ENCODE data around the gene PXDC1.

Gene PXDC1

DNA sequence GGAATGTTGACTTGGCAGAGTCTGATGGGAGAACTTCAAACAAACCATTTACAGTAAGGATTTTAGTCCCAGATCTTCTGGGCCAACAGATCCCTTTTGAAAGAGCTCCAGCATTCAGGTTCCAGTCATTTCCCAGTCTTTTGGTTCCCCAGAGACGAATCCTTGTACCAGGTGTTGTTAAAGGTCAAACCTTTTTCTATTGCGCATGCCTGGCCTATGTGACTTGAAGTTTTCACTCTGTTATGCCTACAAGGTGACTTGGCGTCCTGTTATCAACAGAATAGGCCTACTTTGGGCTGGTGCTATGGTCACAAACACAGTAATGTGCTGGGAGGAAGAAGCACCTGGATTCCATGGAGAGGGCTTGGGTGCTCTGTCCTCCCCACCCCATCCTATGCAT is 52.3 kb downstream of the PXDC1 start:
- H3K27ac ChIP-seq (ENCODE audit: low read depth, low read length): no peak overlapping the region
- no peaks in the 10 kb centered on the region for H3K36me3 ChIP-seq (ENCODE audit: control insufficient read depth in 5 of 5, insufficient read depth in 5 of 5, low read length in 5 of 5)
- no peak overlapping the region for H3K9ac ChIP-seq (ENCODE audit: low read length in 5 of 5)
- no peaks in the 10 kb centered on the region for H3K27me3 ChIP-seq (ENCODE audit: control insufficient read depth in 5 of 5, insufficient read depth in 4 of 5, low read length in 5 of 5)
- peaks cover 2 to 6% (median 5%) of the 10 kb centered on the region in 5 donors for H3K9me3 ChIP-seq (ENCODE audit: control insufficient read depth in 5 of 5, low read length in 5 of 5)
- no peak overlapping the region for H3K4me3 ChIP-seq (ENCODE audit: low read depth in 1 of 5, low read length in 5 of 5)
- H3K4me1 ChIP-seq (ENCODE audit: control insufficient read depth in 5 of 5, insufficient read depth in 5 of 5, low read length in 5 of 5): peaks cover 3 to 17% (median 15%) of the 10 kb centered on the region in 5 donors

DNA sequence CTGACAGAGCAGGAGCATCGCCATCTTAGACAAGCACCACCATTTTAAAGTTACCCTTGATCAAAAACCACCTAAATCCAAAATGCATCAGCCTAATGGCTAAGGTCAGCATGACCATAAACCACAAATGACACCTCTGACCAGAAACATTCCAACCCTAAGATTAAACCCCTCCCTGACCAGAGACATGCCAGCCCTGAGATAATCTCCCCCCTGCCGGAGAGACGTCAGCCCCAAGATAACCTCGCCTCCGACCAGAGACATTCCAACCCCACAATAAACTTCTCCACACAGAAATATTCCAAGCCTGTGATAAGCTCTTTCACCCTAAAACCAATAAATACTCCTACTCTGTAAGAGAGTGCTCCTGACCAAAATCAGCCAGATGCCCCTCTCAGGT is 53.5 kb downstream of the PXDC1 start:
- Histone ChIP-seq H3K9me3 (ENCODE audit: control insufficient read depth in 5 of 5, low read length in 5 of 5) (peaks cover 2 to 6% (median 5%) of the 10 kb centered on the region in 5 donors), H3K9ac (ENCODE audit: low read length in 5 of 5) (no peak overlapping the region), H3K27me3 (ENCODE audit: control insufficient read depth in 5 of 5, insufficient read depth in 4 of 5, low read length in 5 of 5) (no peaks in the 10 kb centered on the region), H3K4me1 (ENCODE audit: control insufficient read depth in 5 of 5, insufficient read depth in 5 of 5, low read length in 5 of 5) (peaks cover 3 to 17% (median 15%) of the 10 kb centered on the region in 5 donors), H3K4me3 (ENCODE audit: low read depth in 1 of 5, low read length in 5 of 5) (no peak overlapping the region), H3K36me3 (ENCODE audit: control insufficient read depth in 5 of 5, insufficient read depth in 5 of 5, low read length in 5 of 5) (no peaks in the 10 kb centered on the region), H3K27ac (ENCODE audit: low read depth, low read length) (no peak overlapping the region)

- Histone ChIP-seq H3K36me3 (ENCODE audit: control insufficient read depth in 5 of 5, insufficient read depth in 5 of 5, low read length in 5 of 5) (no peaks in the 10 kb centered on the region), H3K9me3 (ENCODE audit: control insufficient read depth in 5 of 5, low read length in 5 of 5) (peaks cover 2 to 6% (median 5%) of the 10 kb centered on the region in 5 donors), H3K9ac (ENCODE audit: low read length in 5 of 5) (no peak overlapping the region), H3K4me3 (ENCODE audit: low read depth in 1 of 5, low read length in 5 of 5) (no peak overlapping the region), H3K27ac (ENCODE audit: low read depth, low read length) (peak overlapping the region; percentile 65), H3K4me1 (ENCODE audit: control insufficient read depth in 5 of 5, insufficient read depth in 5 of 5, low read length in 5 of 5) (peaks cover 3 to 17% (median 15%) of the 10 kb centered on the region in 5 donors), H3K27me3 (ENCODE audit: control insufficient read depth in 5 of 5, insufficient read depth in 4 of 5, low read length in 5 of 5) (no peaks in the 10 kb centered on the region)
Measured at GRCh38 chr6:3697609-3698008, 53.9 kb downstream of the PXDC1 start.

- Histone ChIP-seq H3K27me3 (ENCODE audit: control insufficient read depth in 5 of 5, insufficient read depth in 4 of 5, low read length in 5 of 5) (no peaks in the 10 kb centered on the region), H3K4me1 (ENCODE audit: control insufficient read depth in 5 of 5, insufficient read depth in 5 of 5, low read length in 5 of 5) (peaks cover 3 to 17% (median 15%) of the 10 kb centered on the region in 5 donors), H3K36me3 (ENCODE audit: control insufficient read depth in 5 of 5, insufficient read depth in 5 of 5, low read length in 5 of 5) (no peaks in the 10 kb centered on the region), H3K4me3 (ENCODE audit: low read depth in 1 of 5, low read length in 5 of 5) (no peak overlapping the region), H3K9ac (ENCODE audit: low read length in 5 of 5) (no peak overlapping the region), H3K9me3 (ENCODE audit: control insufficient read depth in 5 of 5, low read length in 5 of 5) (peaks cover 2 to 6% (median 5%) of the 10 kb centered on the region in 5 donors), H3K27ac (ENCODE audit: low read depth, low read length) (peak overlapping the region; percentile 65)
Measured at GRCh38 chr6:3696525-3697088, 54.9 kb downstream of the PXDC1 start.

DNA sequence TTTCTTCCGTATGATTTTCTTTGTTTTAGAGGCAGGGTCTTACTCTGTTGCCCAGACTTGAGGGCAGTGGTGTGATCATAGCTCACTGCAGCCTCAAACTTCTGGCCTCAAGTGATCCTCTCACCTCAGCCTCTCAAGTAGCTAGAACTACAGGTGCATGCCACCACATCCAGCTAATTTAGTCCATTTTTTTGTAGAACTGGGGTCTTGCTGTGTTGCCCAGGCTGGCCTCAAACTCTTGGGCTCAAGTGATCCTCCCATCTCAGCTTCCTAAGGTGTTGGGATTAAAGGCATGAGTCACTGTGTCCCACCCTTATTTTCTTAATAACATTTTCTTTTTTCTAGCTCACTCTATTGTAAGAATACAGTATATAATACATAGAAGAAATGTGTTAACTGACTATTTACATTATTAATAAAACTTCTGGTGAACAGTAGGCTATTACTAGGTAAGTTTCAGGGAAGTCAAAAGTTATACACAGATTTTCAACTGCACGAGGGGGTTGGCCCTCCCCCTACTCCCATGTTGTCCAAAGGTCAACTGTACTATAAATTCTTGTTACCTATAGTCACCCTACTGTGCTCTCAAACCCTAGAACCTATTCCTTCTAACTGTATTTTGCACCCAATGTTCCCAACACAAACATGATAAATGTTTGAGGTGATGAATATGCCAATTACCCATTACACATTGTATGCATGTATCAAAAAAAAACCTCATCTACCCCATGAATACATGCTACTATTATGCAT is 56.3 kb downstream of the PXDC1 start:
- Histone ChIP-seq H3K9ac (ENCODE audit: low read length in 5 of 5) (no peak overlapping the region), H3K36me3 (ENCODE audit: control insufficient read depth in 5 of 5, insufficient read depth in 5 of 5, low read length in 5 of 5) (no peaks in the 10 kb centered on the region), H3K4me3 (ENCODE audit: low read depth in 1 of 5, low read length in 5 of 5) (no peak overlapping the region), H3K4me1 (ENCODE audit: control insufficient read depth in 5 of 5, insufficient read depth in 5 of 5, low read length in 5 of 5) (peaks cover 3 to 17% (median 15%) of the 10 kb centered on the region in 5 donors), H3K27me3 (ENCODE audit: control insufficient read depth in 5 of 5, insufficient read depth in 4 of 5, low read length in 5 of 5) (no peaks in the 10 kb centered on the region), H3K9me3 (ENCODE audit: control insufficient read depth in 5 of 5, low read length in 5 of 5) (peaks cover 2 to 6% (median 5%) of the 10 kb centered on the region in 5 donors), H3K27ac (ENCODE audit: low read depth, low read length) (no peak overlapping the region)

- Histone ChIP-seq H3K27ac (ENCODE audit: low read depth, low read length) (no peak overlapping the region), H3K36me3 (ENCODE audit: control insufficient read depth in 5 of 5, insufficient read depth in 5 of 5, low read length in 5 of 5) (no peaks in the 10 kb centered on the region), H3K27me3 (ENCODE audit: control insufficient read depth in 5 of 5, insufficient read depth in 4 of 5, low read length in 5 of 5) (no peaks in the 10 kb centered on the region), H3K9ac (ENCODE audit: low read length in 5 of 5) (no peak overlapping the region), H3K4me1 (ENCODE audit: control insufficient read depth in 5 of 5, insufficient read depth in 5 of 5, low read length in 5 of 5) (peaks cover 3 to 17% (median 15%) of the 10 kb centered on the region in 5 donors), H3K9me3 (ENCODE audit: control insufficient read depth in 5 of 5, low read length in 5 of 5) (peaks cover under 1 to 2% (median 2%) of the 10 kb centered on the region in 5 donors), H3K4me3 (ENCODE audit: low read depth in 1 of 5, low read length in 5 of 5) (no peak overlapping the region)
Measured at GRCh38 chr6:3693831-3694230, 57.7 kb downstream of the PXDC1 start.

GRCh38 chr6:3690506-3690905 is 61.0 kb downstream of the PXDC1 start:
- no peaks in the 10 kb centered on the region for H3K36me3 ChIP-seq (ENCODE audit: control insufficient read depth in 5 of 5, insufficient read depth in 5 of 5, low read length in 5 of 5)
- no peak overlapping the region for H3K4me3 ChIP-seq (ENCODE audit: low read depth in 1 of 5, low read length in 5 of 5)
- H3K9me3 ChIP-seq (ENCODE audit: control insufficient read depth in 5 of 5, low read length in 5 of 5): no peaks in the 10 kb centered on the region
- no peaks in the 10 kb centered on the region for H3K4me1 ChIP-seq (ENCODE audit: control insufficient read depth in 5 of 5, insufficient read depth in 5 of 5, low read length in 5 of 5)
- H3K27ac ChIP-seq (ENCODE audit: low read depth, low read length): no peak overlapping the region
- no peaks in the 10 kb centered on the region for H3K27me3 ChIP-seq (ENCODE audit: control insufficient read depth in 5 of 5, insufficient read depth in 4 of 5, low read length in 5 of 5)
- H3K9ac ChIP-seq (ENCODE audit: low read length in 5 of 5): no peak overlapping the region

DNA sequence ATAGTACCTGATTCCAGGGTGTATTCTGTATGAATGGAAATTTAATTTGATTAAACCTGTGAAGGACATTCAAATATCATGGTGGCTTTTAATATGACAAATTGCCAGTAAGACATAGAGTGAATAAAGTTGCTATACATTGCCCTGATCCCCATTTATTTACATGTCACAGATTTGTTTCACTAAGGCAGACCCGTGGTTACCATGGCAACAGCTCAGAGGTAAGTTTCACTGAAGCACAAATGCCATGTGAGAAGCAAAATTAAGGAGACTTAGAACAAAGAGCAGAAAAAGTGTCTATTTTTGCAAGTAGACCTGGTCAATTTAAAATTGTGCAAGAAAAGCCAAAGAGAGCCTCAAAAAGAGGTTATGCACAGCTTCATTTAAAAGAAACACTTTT is 63.7 kb downstream of the PXDC1 start:
- Histone ChIP-seq H3K4me1 (ENCODE audit: control insufficient read depth in 5 of 5, insufficient read depth in 5 of 5, low read length in 5 of 5) (no peaks in the 10 kb centered on the region), H3K27me3 (ENCODE audit: control insufficient read depth in 5 of 5, insufficient read depth in 4 of 5, low read length in 5 of 5) (no peaks in the 10 kb centered on the region), H3K9me3 (ENCODE audit: control insufficient read depth in 5 of 5, low read length in 5 of 5) (no peaks in the 10 kb centered on the region), H3K27ac (ENCODE audit: low read depth, low read length) (no peak overlapping the region), H3K4me3 (ENCODE audit: low read depth in 1 of 5, low read length in 5 of 5) (no peak overlapping the region), H3K36me3 (ENCODE audit: control insufficient read depth in 5 of 5, insufficient read depth in 5 of 5, low read length in 5 of 5) (no peaks in the 10 kb centered on the region), H3K9ac (ENCODE audit: low read length in 5 of 5) (no peak overlapping the region)

DNA sequence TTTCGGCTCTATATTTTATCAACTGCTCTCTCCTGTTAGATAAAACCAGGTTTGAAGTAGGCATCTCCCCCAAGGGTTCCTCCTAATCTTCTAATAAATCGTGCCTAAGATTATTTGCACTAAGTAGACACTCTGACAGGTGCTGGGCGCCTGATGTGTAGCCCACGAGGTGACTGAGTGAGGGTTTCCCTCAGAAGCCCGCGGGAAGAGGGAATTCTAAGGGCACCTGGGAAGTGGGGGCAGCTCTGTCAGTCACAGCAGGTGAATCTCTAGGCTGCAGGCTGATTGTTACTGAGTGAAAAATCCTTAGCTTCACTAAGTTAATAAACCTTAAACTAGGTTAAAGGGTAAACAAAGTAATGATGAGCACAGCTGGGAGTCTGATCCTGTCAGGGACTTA is 68.2 kb downstream of the PXDC1 start:
- H3K4me3 ChIP-seq (ENCODE audit: low read depth in 1 of 5, low read length in 5 of 5): no peak overlapping the region
- peaks cover 0 to 3% (median 0%) of the 10 kb centered on the region in 5 donors for H3K9me3 ChIP-seq (ENCODE audit: control insufficient read depth in 5 of 5, low read length in 5 of 5)
- no peak overlapping the region for H3K27ac ChIP-seq (ENCODE audit: low read depth, low read length)
- H3K27me3 ChIP-seq (ENCODE audit: control insufficient read depth in 5 of 5, insufficient read depth in 4 of 5, low read length in 5 of 5): no peaks in the 10 kb centered on the region
- H3K4me1 ChIP-seq (ENCODE audit: control insufficient read depth in 5 of 5, insufficient read depth in 5 of 5, low read length in 5 of 5): no peaks in the 10 kb centered on the region
- no peak overlapping the region for H3K9ac ChIP-seq (ENCODE audit: low read length in 5 of 5)
- no peaks in the 10 kb centered on the region for H3K36me3 ChIP-seq (ENCODE audit: control insufficient read depth in 5 of 5, insufficient read depth in 5 of 5, low read length in 5 of 5)

DNA sequence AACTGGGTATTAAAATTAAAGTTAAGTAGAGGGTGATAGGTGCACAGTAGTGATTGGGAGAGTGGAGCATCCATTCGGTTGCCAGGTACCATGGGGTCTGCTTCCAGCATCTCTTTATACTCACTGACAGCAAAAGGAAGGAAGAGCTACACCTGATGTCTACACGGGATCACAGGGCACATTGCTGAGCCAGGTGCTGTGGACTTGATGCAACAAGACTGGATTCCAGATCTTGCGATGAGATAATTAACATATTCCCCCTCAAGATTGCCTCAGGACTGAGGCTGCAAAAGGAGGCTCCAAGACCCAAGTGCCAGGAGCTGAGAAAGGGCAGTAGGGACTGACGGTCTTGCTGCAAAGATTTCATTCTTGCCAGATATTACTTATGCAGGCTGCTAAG is 72.6 kb downstream of the PXDC1 start:
- Histone ChIP-seq H3K36me3 (ENCODE audit: control insufficient read depth in 5 of 5, insufficient read depth in 5 of 5, low read length in 5 of 5) (no peaks in the 10 kb centered on the region), H3K27ac (ENCODE audit: low read depth, low read length) (no peak overlapping the region), H3K9me3 (ENCODE audit: control insufficient read depth in 5 of 5, low read length in 5 of 5) (peaks cover 0 to 3% (median 0%) of the 10 kb centered on the region in 5 donors), H3K9ac (ENCODE audit: low read length in 5 of 5) (no peak overlapping the region), H3K27me3 (ENCODE audit: control insufficient read depth in 5 of 5, insufficient read depth in 4 of 5, low read length in 5 of 5) (no peaks in the 10 kb centered on the region), H3K4me3 (ENCODE audit: low read depth in 1 of 5, low read length in 5 of 5) (no peak overlapping the region), H3K4me1 (ENCODE audit: control insufficient read depth in 5 of 5, insufficient read depth in 5 of 5, low read length in 5 of 5) (no peaks in the 10 kb centered on the region)
